C4-2B (cell line): Measurements from ENCODE around the gene TACR1.

ENCODE experiments used
- CTCF ChIP-seq: fragments of 450-650 bp; conservative IDR thresholded peaks from 2 replicates; pipeline ENCODE4 v1.5.1; 2017; ENCODE audit warnings: mild to moderate bottlenecking
- ZFX ChIP-seq: fragments of 450-650 bp; IDR thresholded peaks from 2 replicates; pipeline ENCODE4 v1.6.1; 2017

- no peak for TF ChIP-seq CTCF
- no peak for TF ChIP-seq ZFX
Observed at GRCh38 chr2:75173740-75174139, 25.6 kb downstream of the TACR1 start.
